Smooth muscle cell (in vitro differentiated cells): ENCODE data around the gene JPH3. TPM values are rescaled to one million over a fixed set of nuclear protein-coding genes. Genes with fewer than 3 reads are reported as not detected.

Experiments
- DNase-seq: peaks from one replicate; lab custom pipeline; 2025; ENCODE audit not compliant: unreplicated experiment; lab: John Stamatoyannopoulos, UW
- H2AFZ ChIP-seq: fragments of 200-600 bp; sonication (generic); 2 replicates; pipeline ENCODE4 v1.6.0; 2016; ENCODE audit warnings: antibody characterized with exemption, low read depth, mild to moderate bottlenecking
- H3F3A ChIP-seq: fragments of 200-600 bp; sonication (generic); 2 replicates; pipeline ENCODE4 v1.6.0; 2017; ENCODE audit warnings: antibody characterized with exemption, low read depth
- H3K27ac ChIP-seq: fragments of 200-600 bp; sonication (generic); 2 replicates; pipeline ENCODE4 v1.5.1; 2016; ENCODE audit warnings: low read depth, mild to moderate bottlenecking
- H3K27me3 ChIP-seq: fragments of 200-600 bp; sonication (generic); 2 replicates; pipeline ENCODE4 v1.6.1; 2016; ENCODE audit warnings: low read depth, mild to moderate bottlenecking
- H3K36me3 ChIP-seq: fragments of 200-600 bp; sonication (generic); 2 replicates; pipeline ENCODE4 v1.5.1; 2016; ENCODE audit warnings: low read depth
- H3K4me1 ChIP-seq: fragments of 200-600 bp; sonication (generic); 2 replicates; pipeline ENCODE4 v1.5.1; 2016; ENCODE audit warnings: low read depth
- H3K4me2 ChIP-seq: fragments of 200-600 bp; sonication (generic); 2 replicates; pipeline ENCODE4 v1.6.0; 2016; ENCODE audit warnings: mild to moderate bottlenecking
- H3K4me3 ChIP-seq: fragments of 200-600 bp; sonication (generic); 2 replicates; pipeline ENCODE4 v1.5.1; 2016; ENCODE audit warnings: mild to moderate bottlenecking
- H3K79me2 ChIP-seq: fragments of 200-600 bp; sonication (generic); 2 replicates; pipeline ENCODE4 v1.6.0; 2016; ENCODE audit warnings: low read depth, mild to moderate bottlenecking
- H3K9ac ChIP-seq: fragments of 200-600 bp; sonication (generic); 2 replicates; pipeline ENCODE4 v1.6.0; 2016; ENCODE audit warnings: low read depth
- H3K9me3 ChIP-seq: fragments of 200-600 bp; sonication (generic); replicated peaks from 2 replicates; pipeline ENCODE4 v1.5.1; 2016; ENCODE audit warnings: low read depth
- H4K20me1 ChIP-seq: fragments of 200-600 bp; sonication (generic); 2 replicates; pipeline ENCODE4 v1.6.0; 2016; ENCODE audit warnings: low read depth
- CTCF ChIP-seq: fragments of 200-600 bp; sonication (generic); IDR thresholded peaks from 2 replicates; pipeline ENCODE4 v1.5.1; 2017; ENCODE audit warnings: borderline replicate concordance, mild to moderate bottlenecking, antibody characterized with exemption; ENCODE audit not compliant: insufficient read depth, poor library complexity, severe bottlenecking
- WGBS: methylation state at CpG from one replicate; pipeline ENCODE4 v1.1.7; 2016; ENCODE audit warnings: low lambda C conversion rate; 5-methylcytosine and 5-hydroxymethylcytosine counted together
- polyA plus RNA-seq: library from polyadenylated mRNA; unstranded; fragments of >200 nt; fragmentation: Nextera tagmentation; extraction: Ambion mirVana; gene quantifications from 2 replicates; pipeline ENCODE4 v1.2.1, GENCODE V29; 2016
- total RNA-seq: library from RNA; depleted of rRNA; stranded (reverse); fragments of >200 nt; gene quantifications from 2 replicates; pipeline ENCODE4 v1.2.3, GENCODE V29; 2014

JPH3 gene
- total and polyA plus RNA-seq, 2 experiments from 2014 or later = 2.1 to 2.4 TPM

DNA sequence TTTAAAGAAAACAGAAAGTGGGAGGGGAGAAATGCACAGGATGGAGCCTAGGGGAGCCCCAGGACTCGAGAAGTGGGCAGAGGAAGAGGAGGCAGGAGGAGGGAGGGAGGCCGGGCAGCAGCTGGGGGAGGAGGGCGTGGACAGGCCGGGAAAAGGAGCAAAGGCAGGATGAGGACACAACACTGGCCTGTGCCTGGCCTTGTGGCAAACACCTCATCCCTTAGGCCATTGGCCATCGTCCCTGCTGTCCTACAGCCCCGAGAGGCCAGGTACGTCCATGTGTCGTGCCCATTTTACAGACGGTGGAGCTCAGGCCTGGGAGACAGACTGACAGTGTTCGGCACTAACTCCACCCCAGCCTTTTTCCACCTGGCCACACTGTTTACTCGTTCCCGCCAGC lies 15.9 kb downstream of the JPH3 start:
- Histone ChIP-seq H3K9me3 (no peaks in the 10 kb centered on the region), H3K4me1 (no peaks in the 10 kb centered on the region), H3K79me2 (no peaks in the 10 kb centered on the region), H3F3A (no peaks in the 10 kb centered on the region), H3K4me3 (no peak overlapping the region), H3K36me3 (no peaks in the 10 kb centered on the region), H3K27me3 (no peaks in the 10 kb centered on the region), H4K20me1 (no peaks in the 10 kb centered on the region), H3K9ac (no peak overlapping the region), H2AFZ (no peak overlapping the region), H3K4me2 (no peak overlapping the region), H3K27ac (no peak overlapping the region)
- TF ChIP-seq CTCF = no peak
- DNase-seq = no peak
- WGBS = 93% methylated on average over 12 of the region's 12 CpGs

DNA sequence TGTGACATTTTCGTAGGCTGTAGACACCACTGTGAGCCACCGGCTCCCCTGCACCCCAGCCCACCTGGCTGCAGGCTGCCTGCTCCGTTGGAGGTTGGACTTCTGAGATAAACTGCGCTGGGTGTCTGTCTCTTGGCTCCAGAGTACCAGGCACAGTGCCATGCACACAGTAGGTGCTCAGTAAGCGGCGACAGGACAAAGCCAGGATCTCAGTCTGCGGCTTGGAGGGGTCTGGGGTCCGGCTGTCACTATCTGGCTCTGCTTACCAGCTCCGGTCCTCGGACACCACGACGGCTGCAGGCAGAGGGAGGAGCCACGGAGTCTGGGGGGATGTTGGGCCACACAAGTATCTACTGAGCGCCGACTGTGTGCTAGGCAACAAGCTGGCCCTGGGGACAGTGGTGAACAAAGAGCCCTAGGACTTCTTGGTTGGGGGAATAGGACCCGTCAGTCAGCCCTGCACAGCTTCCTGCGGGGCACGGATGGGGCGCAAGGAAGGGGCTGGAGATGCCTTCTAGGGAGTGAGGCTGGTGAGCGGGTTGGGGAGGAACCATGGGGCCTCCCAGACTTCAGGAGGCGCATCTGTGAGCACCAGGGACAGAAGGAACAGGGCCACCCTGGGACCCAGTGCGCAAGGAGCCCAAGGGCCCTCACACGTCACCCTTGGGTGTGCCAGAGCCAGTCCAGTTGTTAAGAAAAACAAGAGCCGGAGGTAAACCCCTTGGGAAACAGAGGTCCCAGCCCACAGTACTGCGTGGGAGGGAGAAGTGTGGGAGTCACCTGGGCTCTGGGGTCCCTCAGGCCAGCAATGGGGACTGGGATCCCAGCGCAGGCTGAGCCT lies 17.3 kb downstream of the JPH3 start:
- no peak for TF ChIP-seq CTCF
- H3F3A ChIP-seq = no peaks in the 10 kb centered on the region
- no peak overlapping the region for H3K4me2 ChIP-seq
- WGBS = 84% methylated on average over 26 of the region's 26 CpGs
- no peak overlapping the region for H3K9ac ChIP-seq
- H3K79me2 ChIP-seq = no peaks in the 10 kb centered on the region
- no peaks in the 10 kb centered on the region for H3K9me3 ChIP-seq
- H3K27me3 ChIP-seq = no peaks in the 10 kb centered on the region
- DNase-seq = no peak
- H3K36me3 ChIP-seq = no peaks in the 10 kb centered on the region
- H4K20me1 ChIP-seq = peaks cover 3% of the 10 kb centered on the region
- H2AFZ ChIP-seq = no peak overlapping the region
- no peaks in the 10 kb centered on the region for H3K4me1 ChIP-seq
- H3K4me3 ChIP-seq = no peak overlapping the region
- no peak overlapping the region for H3K27ac ChIP-seq

GRCh38 chr16:87620201-87620495 lies 17.8 kb downstream of the JPH3 start:
- no peak overlapping the region for H3K4me3 ChIP-seq
- no peak for TF ChIP-seq CTCF
- H3K9ac ChIP-seq = no peak overlapping the region
- H3K36me3 ChIP-seq = no peaks in the 10 kb centered on the region
- H3K79me2 ChIP-seq = no peaks in the 10 kb centered on the region
- no peak overlapping the region for H3K4me2 ChIP-seq
- WGBS = 51% methylated on average over 4 of the region's 5 CpGs
- peaks cover 3% of the 10 kb centered on the region for H4K20me1 ChIP-seq
- no peak overlapping the region for H2AFZ ChIP-seq
- H3K9me3 ChIP-seq = no peaks in the 10 kb centered on the region
- H3K27ac ChIP-seq = no peak overlapping the region
- no peaks in the 10 kb centered on the region for H3K27me3 ChIP-seq
- H3K4me1 ChIP-seq = no peaks in the 10 kb centered on the region
- DNase-seq = no peak
- no peaks in the 10 kb centered on the region for H3F3A ChIP-seq

GRCh38 chr16:87621550-87621829 lies 19.2 kb downstream of the JPH3 start:
- H2AFZ ChIP-seq = no peak overlapping the region
- DNase-seq = no peak
- H3K9me3 ChIP-seq = no peaks in the 10 kb centered on the region
- no peaks in the 10 kb centered on the region for H3K27me3 ChIP-seq
- no peaks in the 10 kb centered on the region for H3K4me1 ChIP-seq
- H3K79me2 ChIP-seq = no peaks in the 10 kb centered on the region
- H3F3A ChIP-seq = no peaks in the 10 kb centered on the region
- H3K9ac ChIP-seq = no peak overlapping the region
- WGBS = 84% methylated on average over 8 of the region's 8 CpGs
- H3K27ac ChIP-seq = no peak overlapping the region
- no peaks in the 10 kb centered on the region for H3K36me3 ChIP-seq
- H3K4me3 ChIP-seq = no peak overlapping the region
- peaks cover 3% of the 10 kb centered on the region for H4K20me1 ChIP-seq
- no peak overlapping the region for H3K4me2 ChIP-seq
- TF ChIP-seq CTCF = no peak
